Endothelial cell of umbilical vein (primary cell): ENCODE data around the gene LSR. TPM values are rescaled to one million over a fixed set of nuclear protein-coding genes. Genes with fewer than 3 reads are reported as not detected.

Experiments used
- BruUV-seq: library from RNA; stranded (reverse); fragments of 400-500 nt; replicated peaks from 2 replicates; lab custom pipeline; 2021; lab: Mats Ljungman, UMichigan
- CTCF ChIA-PET: fragments of 300-600, 350-600 bp; sonication (Branson Sonifier 250); formaldehyde crosslinking; loops from one replicate; lab custom pipeline; 2021; ENCODE audit warnings: antibody characterized with exemption, inconsistent platforms; lab: Charles Lee
- POLR2A ChIA-PET: fragments of 300-600, 350-600 bp; sonication (Branson Sonifier 250); formaldehyde crosslinking; loops from one replicate; lab custom pipeline; 2021; ENCODE audit warnings: antibody characterized with exemption, inconsistent platforms; lab: Charles Lee
- DNase-seq: peaks from one replicate; pipeline ENCODE4 v3.0.0-alpha.2; 2011; ENCODE audit warnings: low read depth, low spot score
- FAIRE-seq: peaks from 2 replicates; lab custom pipeline; 2011; peaks lifted over from hg19 to GRCh38; lab: Jason Lieb, UNC
- H2AFZ ChIP-seq: 2 replicates; pipeline ENCODE4 v1.6.0; 2012; ENCODE audit warnings: low read depth, low read length, control low read depth, inconsistent platforms
- H3K27ac ChIP-seq: 2 replicates; pipeline ENCODE4 v1.5.1; 2011; ENCODE audit warnings: low read depth, mild to moderate bottlenecking, control low read depth, low read length, moderate library complexity; ENCODE audit not compliant: insufficient read depth
- H3K27me3 ChIP-seq, 2 experiments: 2 replicates each; pipeline versions ENCODE4 v1.6.0 to v1.6.1; 2011; ENCODE audit warnings: low read length in 2 of 2, mixed read lengths in 1 of 2; ENCODE audit not compliant: control insufficient read depth in 2 of 2, insufficient read depth in 2 of 2
- H3K36me3 ChIP-seq, 2 experiments: 2 replicates in 1 of 2; 3 replicates in 1 of 2; pipeline ENCODE4 v1.5.1; 2011; ENCODE audit warnings: low read length in 2 of 2, mild to moderate bottlenecking in 1 of 2, moderate library complexity in 1 of 2; ENCODE audit not compliant: control insufficient read depth in 2 of 2, insufficient read depth in 2 of 2; ENCODE audit errors: extremely low read depth in 1 of 2
- H3K4me1 ChIP-seq: 3 replicates; pipeline ENCODE4 v1.5.1; 2011; ENCODE audit warnings: mild to moderate bottlenecking, low read length; ENCODE audit not compliant: control insufficient read depth, insufficient read depth; ENCODE audit errors: extremely low read depth
- H3K4me2 ChIP-seq: 2 replicates; pipeline ENCODE4 v1.6.1; 2011; ENCODE audit warnings: low read length, control low read depth, mixed read lengths; ENCODE audit not compliant: insufficient read depth
- H3K4me3 ChIP-seq, 3 experiments: fragments of 200-600 bp in 1 of 3; sonication (generic), shearing (Covaris generic) in 1 of 3; replicated peaks in 1 of 3; 2 replicates each; pipeline ENCODE4 v1.5.1; 2011 to 2016; ENCODE audit warnings: control low read depth in 3 of 3, low read length in 3 of 3, mild to moderate bottlenecking in 2 of 3, inconsistent platforms in 1 of 3, low read depth in 1 of 3, moderate library complexity in 1 of 3; ENCODE audit not compliant: insufficient read depth in 1 of 3
- H3K79me2 ChIP-seq: 2 replicates; pipeline ENCODE4 v1.6.0; 2012; ENCODE audit warnings: low read length, inconsistent platforms; ENCODE audit not compliant: control insufficient read depth, insufficient read depth
- H3K9ac ChIP-seq: replicated peaks from 2 replicates; pipeline ENCODE3; 2011; ENCODE audit warnings: low read length, control low read depth; ENCODE audit not compliant: insufficient read depth; ENCODE audit errors: extremely low read depth
- H3K9me1 ChIP-seq: replicated peaks from 3 replicates; pipeline ENCODE4 v1.6.0; 2011; ENCODE audit warnings: mild to moderate bottlenecking, low read length; ENCODE audit not compliant: control insufficient read depth, insufficient read depth; ENCODE audit errors: extremely low read depth
- H3K9me3 ChIP-seq: replicated peaks from 2 replicates; pipeline ENCODE4 v1.5.1; 2012; ENCODE audit warnings: low read length, inconsistent platforms; ENCODE audit not compliant: control insufficient read depth, insufficient read depth
- H4K20me1 ChIP-seq: replicated peaks from 2 replicates; pipeline ENCODE3; 2011; ENCODE audit warnings: mild to moderate bottlenecking, low read length; ENCODE audit not compliant: control insufficient read depth, insufficient read depth; ENCODE audit errors: extremely low read depth
- CTCF ChIP-seq, 2 donors: IDR thresholded peaks; 1 replicate in 1 of 2; 2 replicates in 1 of 2; pipeline ENCODE4 v1.5.1; 2011; ENCODE audit warnings: low read length in 2 of 2, mild to moderate bottlenecking in 2 of 2, moderate library complexity in 2 of 2, control low read depth in 1 of 2, inconsistent platforms in 1 of 2, low read depth in 1 of 2; ENCODE audit not compliant: insufficient read depth in 1 of 2; ENCODE audit errors: extremely low read depth in 1 of 2
- EZH2 ChIP-seq: IDR thresholded peaks from 2 replicates; pipeline ENCODE4 v1.6.1; 2012; ENCODE audit warnings: borderline replicate concordance, low read depth, mild to moderate bottlenecking, moderate library complexity, low read length, inconsistent platforms; ENCODE audit not compliant: severe bottlenecking
- FOS ChIP-seq: IDR thresholded peaks from 2 replicates; pipeline ENCODE4 v1.6.1; 2011; ENCODE audit warnings: mild to moderate bottlenecking, low read length, moderate library complexity, borderline replicate concordance; ENCODE audit not compliant: insufficient read depth
- GATA2 ChIP-seq: IDR thresholded peaks from 2 replicates; pipeline ENCODE4 v1.7.0; 2011; ENCODE audit warnings: low read depth, mild to moderate bottlenecking, moderate library complexity, mixed read lengths, low read length; ENCODE audit not compliant: insufficient read length, insufficient read depth
- JUN ChIP-seq: IDR thresholded peaks from 2 replicates; pipeline ENCODE4 v1.6.1; 2011; ENCODE audit warnings: borderline replicate concordance, low read depth; ENCODE audit not compliant: insufficient read length, insufficient read depth
- MAX ChIP-seq: IDR thresholded peaks from 2 replicates; pipeline ENCODE4 v1.6.1; 2011; ENCODE audit not compliant: insufficient read depth, insufficient read length
- MYC ChIP-seq: IDR thresholded peaks from one replicate; pipeline ENCODE4 v1.6.1; 2011; ENCODE audit warnings: mild to moderate bottlenecking, low read depth, low read length
- POLR2A ChIP-seq: IDR thresholded peaks from 2 replicates; pipeline ENCODE4 v1.6.1; 2012; ENCODE audit warnings: low read depth, mild to moderate bottlenecking, control low read depth, low read length
- POLR2AphosphoS5 ChIP-seq: IDR thresholded peaks from 2 replicates; pipeline ENCODE4 v1.6.1; 2012; ENCODE audit warnings: low read depth, mild to moderate bottlenecking, control low read depth, low read length, moderate library complexity; ENCODE audit not compliant: insufficient read depth
- dilution Hi-C: fragments of 300-500 bp; cut with MboI; formaldehyde crosslinking; loops from one replicate; pipeline ENCODE4 v1.15.0; 2019; ENCODE audit warnings: low sequenced_read_pairs; ENCODE audit not compliant: extremely low pct_ligation_motif_present
- intact Hi-C: fragments of 100-400 bp; cut with micrococcal nuclease; formaldehyde crosslinking; loops from one replicate; pipeline ENCODE4 v1.10.0; 2022
- polyA plus RNA-seq, 4 experiments: library from polyadenylated mRNA; depleted of rRNA in 3 of 4; stranded (reverse) in 3 of 4; unstranded in 1 of 4; fragments of >200 nt; gene quantifications; 2 replicates each; pipeline versions ENCODE4 v1.2.1 to v1.2.3, GENCODE V29; 2011 to 2012; ENCODE audit warnings: missing spikeins in 1 of 4
- total RNA-seq: library from RNA; stranded (reverse); gene quantifications from 2 replicates; pipeline ENCODE4 v1.2.3, GENCODE V29; 2021

LSR gene
- total and polyA plus RNA-seq, 2 donors (not counting 3 experiments of a cell fraction or from before 2014, with no cell fraction given): 0.76 to 1.0 TPM

- TF ChIP-seq POLR2A (no peak), MYC (no peak), MAX (no peak), EZH2 (no peak), POLR2AphosphoS5 (no peak), FOS (no peak), CTCF (IDR thresholded peaks at IDR 0.05; ENCODE audit: extremely low read depth in 1 of 2, insufficient read depth in 1 of 2, low read depth in 1 of 2, low read length in 2 of 2) (no peak), JUN (no peak), GATA2 (no peak)
- no peak overlapping the region for H3K27ac ChIP-seq
- POLR2A ChIA-PET: no interaction called here
- H3K4me1 ChIP-seq: no peaks in the 10 kb centered on the region
- H3K36me3 ChIP-seq: no peaks in the 10 kb centered on the region
- H3K9ac ChIP-seq: no peak overlapping the region
- H3K79me2 ChIP-seq: no peaks in the 10 kb centered on the region
- H2AFZ ChIP-seq: no peak overlapping the region
- FAIRE-seq: no peak
- DNase-seq: no peak
- CTCF ChIA-PET: interaction anchor here (0.7 kb wide), 1 partner anchor 107 kb away, joined by 3 read pairs; the partner anchor contains the start of gene FXYD5
- H3K9me1 ChIP-seq: no peaks in the 10 kb centered on the region
- dilution Hi-C loops (no loop called here), intact Hi-C loops (loop anchor here (10.0 kb wide), 1 partner anchor 226 kb away; the partner anchor contains the start of gene SCN1B)
- H3K27me3 ChIP-seq: peaks cover 0 to 2% of the 10 kb centered on the region in 2 experiments
- BruUV-seq: no TSS peak
- H3K4me2 ChIP-seq: no peak overlapping the region
- no peaks in the 10 kb centered on the region for H4K20me1 ChIP-seq
- H3K9me3 ChIP-seq: no peaks in the 10 kb centered on the region
- H3K4me3 ChIP-seq: no peak overlapping the region
Observed at GRCh38 chr19:35260694-35261304, 12.0 kb downstream of the LSR start.
